Inflammatory macrophage treated with lipopolysaccharide for 4 hours (primary cell): ENCODE measurements around the gene MAP3K2.
A peak's percentile ranks its signal among the peaks of the same experiment; 100 is the strongest.

Source experiments
- DNase-seq: peaks from one replicate; pipeline ENCODE4 v3.0.0-alpha.2; 2020

MAP3K2 gene

GRCh38 chr2:127387655-127388422 is at the start of gene MAP3K2:
Gene MAP3K2, minus strand, starts transcription at chr2:127387975. Its CDS starts 44,846 bp downstream, at chr2:127343129.
- DNase-seq: peak; percentile 93

- DNase-seq: no peak
Measured at GRCh38 chr2:127437056-127437455, 49.3 kb upstream of the MAP3K2 start.

- no peak for DNase-seq
Measured at GRCh38 chr2:127434515-127434914, 46.7 kb upstream of the MAP3K2 start.

GRCh38 chr2:127431408-127432023 is 43.7 kb upstream of the MAP3K2 start:
- no peak for DNase-seq

GRCh38 chr2:127429844-127430425 is 42.2 kb upstream of the MAP3K2 start:
- no peak for DNase-seq

- no peak for DNase-seq
Measured at GRCh38 chr2:127429291-127429690, 41.5 kb upstream of the MAP3K2 start.

GRCh38 chr2:127428815-127429109 is 41.0 kb upstream of the MAP3K2 start:
- no peak for DNase-seq

GRCh38 chr2:127428057-127428814 is 40.5 kb upstream of the MAP3K2 start:
- no peak for DNase-seq

- no peak for DNase-seq
Measured at GRCh38 chr2:127427376-127428056, 39.7 kb upstream of the MAP3K2 start.

GRCh38 chr2:127426501-127427354 is 39.0 kb upstream of the MAP3K2 start:
- no peak for DNase-seq

GRCh38 chr2:127425540-127426490 is 38.0 kb upstream of the MAP3K2 start:
- no peak for DNase-seq

- no peak for DNase-seq
Measured at GRCh38 chr2:127424598-127425520, 37.1 kb upstream of the MAP3K2 start.

- DNase-seq: peak; percentile 24
Measured at GRCh38 chr2:127423880-127424279, 36.1 kb upstream of the MAP3K2 start.

- no peak for DNase-seq
Measured at GRCh38 chr2:127423478-127423843, 35.7 kb upstream of the MAP3K2 start.

GRCh38 chr2:127422559-127423477 is 35.0 kb upstream of the MAP3K2 start:
- peak; percentile 16 for DNase-seq

GRCh38 chr2:127421871-127422558 is 34.2 kb upstream of the MAP3K2 start:
- DNase-seq: no peak

GRCh38 chr2:127421116-127421800 is 33.5 kb upstream of the MAP3K2 start:
- DNase-seq: no peak
